Measurements from ENCODE around the gene DIPK2A.

The DIPK2A gene, protein sequence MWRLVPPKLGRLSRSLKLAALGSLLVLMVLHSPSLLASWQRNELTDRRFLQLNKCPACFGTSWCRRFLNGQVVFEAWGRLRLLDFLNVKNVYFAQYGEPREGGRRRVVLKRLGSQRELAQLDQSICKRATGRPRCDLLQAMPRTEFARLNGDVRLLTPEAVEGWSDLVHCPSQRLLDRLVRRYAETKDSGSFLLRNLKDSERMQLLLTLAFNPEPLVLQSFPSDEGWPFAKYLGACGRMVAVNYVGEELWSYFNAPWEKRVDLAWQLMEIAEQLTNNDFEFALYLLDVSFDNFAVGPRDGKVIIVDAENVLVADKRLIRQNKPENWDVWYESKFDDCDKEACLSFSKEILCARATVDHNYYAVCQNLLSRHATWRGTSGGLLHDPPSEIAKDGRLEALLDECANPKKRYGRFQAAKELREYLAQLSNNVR

DNA sequence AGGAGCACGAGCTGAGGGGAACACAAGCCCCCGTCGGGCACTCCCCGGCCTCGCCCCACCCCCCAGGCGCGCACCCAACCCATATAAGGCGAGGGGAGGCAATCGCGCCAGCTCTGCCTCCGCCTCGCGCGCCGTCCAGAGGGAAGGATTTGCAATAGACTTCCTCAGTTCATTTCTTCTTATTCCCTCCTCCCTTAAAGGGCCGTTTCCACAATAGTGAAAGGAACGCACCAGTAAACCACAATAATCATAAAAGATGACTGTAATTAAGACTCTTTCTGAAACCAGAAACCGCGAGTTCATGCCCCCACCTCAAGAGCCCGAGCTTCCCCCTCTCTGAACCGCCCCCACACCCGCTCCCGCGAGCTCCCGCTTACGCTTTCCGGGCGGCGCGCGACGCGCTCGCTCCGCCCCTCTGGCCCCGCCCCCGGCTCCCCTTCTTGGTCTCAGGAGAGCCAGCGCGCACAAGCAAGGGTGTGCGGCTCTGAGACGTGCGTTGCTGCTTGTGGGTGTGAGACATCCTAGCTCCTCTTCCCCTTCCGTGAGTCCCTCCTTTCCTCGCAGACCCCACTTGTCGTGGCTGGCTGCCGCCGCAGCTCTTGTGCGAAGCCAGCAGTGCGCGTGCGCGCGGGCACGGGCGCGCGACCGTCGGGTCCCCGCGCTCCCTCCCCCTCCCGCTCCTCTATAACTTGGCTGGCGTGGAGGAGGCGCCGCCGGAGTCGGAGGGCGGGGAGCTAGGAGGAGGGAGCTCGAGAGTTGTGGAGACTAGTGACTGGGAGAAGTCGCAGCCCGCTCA lies at the start of gene DIPK2A:
Gene DIPK2A (plus strand): TSS at position 465 of the 796 bp plus-strand sequence. CDS start 510 bp downstream, outside the sequence.
- peak within 1 kb of the TSS; percentile 92 for H3K4me3 Mint-ChIP-seq
- H3K27me3 Mint-ChIP-seq (ENCODE audit: low read depth) = peaks cover 27% of the 10 kb centered on the region
- H3K9me3 Mint-ChIP-seq = no peaks in the 10 kb centered on the region
- DNase-seq (ENCODE audit: low spot score) = peak; percentile 96
- H3K36me3 Mint-ChIP-seq (ENCODE audit: low read depth) = no peaks in the 10 kb centered on the region
- H3K27ac Mint-ChIP-seq = peak within 1 kb of the TSS; percentile 97
- H3K4me1 Mint-ChIP-seq (ENCODE audit: low read depth) = peaks cover 23% of the 10 kb centered on the region

DNA sequence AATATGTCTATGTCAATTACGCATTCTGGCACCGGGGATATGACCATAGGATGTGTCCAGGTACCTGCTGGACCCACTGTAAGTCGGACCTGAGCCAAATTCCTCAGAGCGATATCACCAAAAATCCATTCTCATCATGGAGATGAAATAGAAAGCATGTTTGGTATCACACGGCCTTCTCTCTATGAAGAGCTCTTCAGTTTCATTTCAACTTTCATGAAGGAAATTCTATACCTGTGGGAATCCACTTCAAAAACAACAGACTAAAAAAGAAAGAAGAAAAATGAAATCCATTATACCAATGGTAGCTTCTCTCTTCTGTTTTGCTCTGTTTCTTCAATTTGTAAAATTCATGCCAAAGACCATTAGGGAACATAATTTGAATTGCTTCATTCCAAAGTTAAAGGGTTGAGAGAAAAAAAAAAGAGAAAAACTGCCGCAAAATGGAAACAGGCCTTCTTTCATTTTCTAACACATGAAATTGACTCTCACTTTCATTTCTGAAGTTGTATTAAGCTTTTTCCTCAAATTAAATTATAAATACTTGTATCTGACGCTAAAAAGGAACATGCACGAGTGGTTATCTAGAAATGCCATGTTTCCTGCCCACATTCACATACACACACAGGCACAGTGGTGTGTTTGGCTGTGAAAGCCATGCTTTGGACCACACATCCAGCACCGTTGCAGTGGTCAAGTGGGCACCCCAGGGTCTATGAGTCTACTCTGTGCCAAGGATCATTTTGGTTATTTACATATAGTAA lies 46.9 kb upstream of the DIPK2A start:
- peak overlapping the region; percentile 17 for H3K4me3 Mint-ChIP-seq
- H3K27ac Mint-ChIP-seq = no peak overlapping the region
- no peaks in the 10 kb centered on the region for H3K9me3 Mint-ChIP-seq
- no peak for DNase-seq (ENCODE audit: low spot score)
- H3K4me1 Mint-ChIP-seq (ENCODE audit: low read depth) = peaks cover 2% of the 10 kb centered on the region
- H3K36me3 Mint-ChIP-seq (ENCODE audit: low read depth) = no peaks in the 10 kb centered on the region
- no peaks in the 10 kb centered on the region for H3K27me3 Mint-ChIP-seq (ENCODE audit: low read depth)

DNA sequence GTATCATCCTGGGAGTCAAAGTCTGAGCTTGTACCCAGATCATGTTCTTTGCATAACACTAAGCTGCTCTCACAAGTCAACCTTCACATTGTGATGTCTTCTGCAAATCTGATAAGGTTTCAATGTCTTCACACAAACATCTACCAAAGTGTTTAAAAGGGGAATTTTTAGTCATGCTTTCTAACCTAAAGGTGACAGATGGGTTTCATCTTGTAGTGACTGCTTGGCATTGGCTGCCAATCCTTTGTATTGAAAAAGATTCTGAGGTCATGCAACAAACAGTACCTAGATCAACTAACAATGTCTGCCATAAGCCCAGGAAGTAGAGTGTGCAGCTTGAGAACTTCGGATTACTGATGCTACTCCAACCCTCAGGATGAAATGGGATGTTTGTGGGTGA lies 43.6 kb upstream of the DIPK2A start:
- DNase-seq (ENCODE audit: low spot score) = no peak
- Mint-ChIP-seq H3K4me1 (ENCODE audit: low read depth) (peaks cover 2% of the 10 kb centered on the region), H3K27me3 (ENCODE audit: low read depth) (peaks cover 12% of the 10 kb centered on the region), H3K36me3 (ENCODE audit: low read depth) (no peaks in the 10 kb centered on the region), H3K27ac (no peak overlapping the region), H3K9me3 (no peaks in the 10 kb centered on the region), H3K4me3 (no peak overlapping the region)

DNA sequence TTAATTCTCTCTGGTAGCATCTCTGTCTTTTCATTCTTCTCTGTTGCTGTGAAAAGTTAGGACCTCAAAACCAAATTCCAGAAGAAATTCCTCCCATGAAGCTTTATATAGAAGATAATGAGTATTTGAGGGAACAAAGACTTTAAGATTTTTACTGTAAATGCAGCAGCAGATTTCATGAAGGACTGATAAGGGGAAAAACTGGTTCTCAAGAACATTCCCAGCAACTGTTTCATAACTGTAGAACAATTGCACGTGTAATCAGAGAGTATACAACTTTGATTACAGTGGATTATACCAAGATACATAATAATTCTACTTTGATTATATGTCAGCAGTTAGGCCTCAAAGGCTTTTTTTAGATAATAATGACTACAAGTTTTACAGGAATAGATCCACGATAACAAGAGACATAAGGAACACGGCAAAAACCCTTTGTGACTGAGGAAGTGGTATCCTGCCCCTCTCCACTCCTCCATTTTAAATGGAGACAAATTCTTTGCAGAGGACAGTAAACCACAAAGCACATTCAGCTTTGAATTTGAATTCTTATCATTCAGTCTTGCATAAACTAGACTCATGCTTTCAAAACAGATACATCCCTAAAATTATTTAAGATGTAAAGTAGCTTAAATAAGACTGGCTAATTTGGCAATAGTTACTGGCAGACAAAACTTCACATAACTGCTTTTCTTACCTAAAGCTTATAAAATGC lies 42.9 kb upstream of the DIPK2A start:
- Mint-ChIP-seq H3K4me1 (ENCODE audit: low read depth) (peaks cover 2% of the 10 kb centered on the region), H3K36me3 (ENCODE audit: low read depth) (no peaks in the 10 kb centered on the region), H3K27ac (no peak overlapping the region), H3K27me3 (ENCODE audit: low read depth) (peaks cover 15% of the 10 kb centered on the region), H3K4me3 (no peak overlapping the region), H3K9me3 (no peaks in the 10 kb centered on the region)
- DNase-seq (ENCODE audit: low spot score) = no peak

DNA sequence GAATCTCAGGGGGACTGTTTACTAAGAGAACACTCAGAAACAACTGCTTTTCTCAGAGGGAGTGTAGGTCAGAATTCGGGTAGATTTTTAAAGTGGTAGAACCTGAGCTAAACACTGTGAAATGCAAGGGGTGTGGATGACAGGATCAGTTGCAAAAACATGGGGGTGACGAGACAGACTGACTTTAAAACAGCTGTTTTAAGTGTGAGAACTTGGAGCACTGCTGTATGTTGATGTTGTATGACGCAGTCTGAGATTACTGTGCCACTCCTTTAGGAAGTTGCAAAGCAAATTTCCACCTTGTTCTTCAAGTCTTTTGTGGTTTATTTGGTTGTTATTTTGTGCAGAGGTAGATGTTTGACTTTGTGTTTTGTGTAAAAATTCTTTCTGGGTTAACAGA lies 36.8 kb upstream of the DIPK2A start:
- no peak for DNase-seq (ENCODE audit: low spot score)
- H3K27ac Mint-ChIP-seq = no peak overlapping the region
- no peaks in the 10 kb centered on the region for H3K9me3 Mint-ChIP-seq
- H3K27me3 Mint-ChIP-seq (ENCODE audit: low read depth) = peaks cover 26% of the 10 kb centered on the region
- no peaks in the 10 kb centered on the region for H3K36me3 Mint-ChIP-seq (ENCODE audit: low read depth)
- no peak overlapping the region for H3K4me3 Mint-ChIP-seq
- peaks cover 2% of the 10 kb centered on the region for H3K4me1 Mint-ChIP-seq (ENCODE audit: low read depth)

DNA sequence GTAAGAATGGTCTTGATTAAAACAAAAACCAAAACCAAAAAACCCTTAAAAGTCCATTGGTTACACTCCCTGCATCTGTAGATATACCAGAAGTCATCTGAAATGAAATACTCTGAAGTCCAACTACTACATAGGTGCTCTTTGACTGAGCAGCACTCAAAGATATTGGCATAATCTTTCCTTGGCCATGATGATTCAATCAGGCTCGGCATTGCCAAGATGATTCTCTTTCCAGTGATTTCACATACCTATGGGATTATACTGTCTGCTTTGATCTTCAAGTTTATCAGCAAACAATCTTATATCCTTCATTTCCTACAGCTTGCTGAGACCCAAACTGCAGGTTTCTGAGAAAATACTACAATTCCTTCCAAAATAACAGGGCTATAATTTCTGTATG lies 35.9 kb upstream of the DIPK2A start:
- Mint-ChIP-seq H3K4me1 (ENCODE audit: low read depth) (peaks cover 2% of the 10 kb centered on the region), H3K36me3 (ENCODE audit: low read depth) (no peaks in the 10 kb centered on the region), H3K27me3 (ENCODE audit: low read depth) (peaks cover 31% of the 10 kb centered on the region), H3K4me3 (no peak overlapping the region), H3K9me3 (no peaks in the 10 kb centered on the region), H3K27ac (no peak overlapping the region)
- DNase-seq (ENCODE audit: low spot score) = no peak

DNA sequence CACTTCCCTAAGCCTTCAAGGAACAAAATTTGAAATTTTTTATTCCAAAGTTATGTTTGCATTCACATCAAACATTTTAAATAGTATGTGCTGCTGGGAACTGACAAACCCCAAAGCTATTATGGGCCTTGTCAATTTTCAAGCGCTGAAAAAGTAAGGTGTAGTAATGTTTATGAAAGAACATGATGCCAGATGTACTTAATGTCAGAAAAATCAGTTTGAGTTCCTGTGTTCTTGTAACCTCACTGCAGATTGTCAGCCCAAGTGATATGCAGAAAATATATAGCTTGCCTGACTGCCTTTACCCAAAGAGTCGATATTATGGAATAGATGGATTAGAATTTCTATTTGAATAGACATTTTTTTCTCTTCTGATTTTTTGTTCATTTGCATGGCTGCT lies 20.8 kb upstream of the DIPK2A start:
- no peak for DNase-seq (ENCODE audit: low spot score)
- H3K27ac Mint-ChIP-seq = no peak overlapping the region
- no peaks in the 10 kb centered on the region for H3K9me3 Mint-ChIP-seq
- H3K4me1 Mint-ChIP-seq (ENCODE audit: low read depth) = peaks cover 3% of the 10 kb centered on the region
- H3K36me3 Mint-ChIP-seq (ENCODE audit: low read depth) = no peaks in the 10 kb centered on the region
- peaks cover 30% of the 10 kb centered on the region for H3K27me3 Mint-ChIP-seq (ENCODE audit: low read depth)
- no peak overlapping the region for H3K4me3 Mint-ChIP-seq

DNA sequence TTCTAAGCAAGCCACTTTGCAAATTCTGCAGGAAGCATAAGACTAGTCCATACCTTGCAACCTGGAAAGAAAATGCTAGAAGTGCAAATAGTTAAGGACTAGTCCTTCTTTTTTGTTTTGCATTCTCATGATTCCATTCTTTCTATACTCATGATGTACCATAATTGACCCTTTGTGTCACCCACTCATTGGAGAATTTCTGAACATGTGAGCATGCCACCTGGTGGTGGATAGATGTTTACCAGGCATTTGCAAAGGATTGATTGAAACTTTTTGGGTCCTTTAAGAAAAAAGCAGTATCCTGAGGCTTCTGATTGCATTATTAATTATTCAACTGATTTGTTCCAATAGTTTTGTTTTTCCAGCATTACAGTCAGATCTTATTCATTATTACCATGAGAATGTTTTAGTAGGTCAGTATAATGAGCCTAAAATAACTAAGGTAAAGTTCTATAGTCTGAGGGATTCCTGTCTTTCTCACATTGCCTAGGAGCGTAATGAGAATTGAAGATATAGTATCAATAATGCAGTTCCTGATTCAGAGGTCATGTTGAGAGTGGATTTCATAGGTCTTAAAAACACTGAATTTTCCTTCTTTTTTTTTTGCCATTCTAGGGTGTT lies 20.2 kb upstream of the DIPK2A start:
- peaks cover 8% of the 10 kb centered on the region for H3K4me1 Mint-ChIP-seq (ENCODE audit: low read depth)
- H3K9me3 Mint-ChIP-seq = no peaks in the 10 kb centered on the region
- peaks cover 35% of the 10 kb centered on the region for H3K27me3 Mint-ChIP-seq (ENCODE audit: low read depth)
- DNase-seq (ENCODE audit: low spot score) = peak; percentile 10
- no peak overlapping the region for H3K27ac Mint-ChIP-seq
- H3K4me3 Mint-ChIP-seq = no peak overlapping the region
- no peaks in the 10 kb centered on the region for H3K36me3 Mint-ChIP-seq (ENCODE audit: low read depth)

DNA sequence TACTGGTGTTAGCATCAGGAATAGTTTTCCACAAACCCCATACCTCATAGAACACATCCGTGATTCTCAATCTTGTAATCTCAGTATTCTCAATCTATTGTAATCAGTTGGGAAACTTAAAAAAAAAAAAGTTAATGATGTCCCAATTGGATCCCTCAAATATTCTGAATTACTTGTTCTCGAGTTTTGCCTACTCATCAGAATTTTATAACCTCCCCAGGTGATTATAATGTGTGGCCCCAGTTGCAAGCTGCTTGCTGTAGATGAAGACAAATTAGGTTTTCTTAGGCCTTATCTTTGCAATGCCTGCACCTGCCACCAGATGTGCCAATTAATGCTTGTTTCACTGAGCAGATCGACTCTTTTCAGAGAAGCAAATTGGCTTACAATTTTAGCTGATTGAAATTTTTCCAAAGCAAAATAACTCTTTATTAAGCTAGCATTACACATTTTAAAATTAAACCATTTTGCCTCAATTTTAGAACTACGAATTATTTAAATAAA lies 19.0 kb upstream of the DIPK2A start:
- no peak overlapping the region for H3K4me3 Mint-ChIP-seq
- no peaks in the 10 kb centered on the region for H3K9me3 Mint-ChIP-seq
- H3K36me3 Mint-ChIP-seq (ENCODE audit: low read depth) = no peaks in the 10 kb centered on the region
- H3K4me1 Mint-ChIP-seq (ENCODE audit: low read depth) = peaks cover 15% of the 10 kb centered on the region
- no peak for DNase-seq (ENCODE audit: low spot score)
- H3K27me3 Mint-ChIP-seq (ENCODE audit: low read depth) = peaks cover 34% of the 10 kb centered on the region
- H3K27ac Mint-ChIP-seq = no peak overlapping the region

DNA sequence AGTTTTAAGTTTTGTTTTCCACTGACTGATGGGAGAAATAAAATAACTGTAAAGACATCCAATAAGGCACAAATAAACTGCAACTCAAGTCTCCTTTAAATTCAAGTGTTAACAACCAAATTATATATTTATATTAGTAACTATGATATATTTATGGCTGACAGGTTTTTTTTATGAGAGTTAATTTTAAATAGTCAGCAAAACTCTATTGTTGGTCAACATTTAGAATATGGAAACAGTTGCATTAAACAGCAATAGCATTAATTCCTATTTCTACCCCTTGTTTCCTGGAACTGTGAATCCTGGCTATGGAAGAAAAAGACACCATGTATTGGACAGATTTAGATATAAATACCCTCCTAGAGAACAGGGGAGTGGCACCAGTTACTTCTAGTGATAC lies 16.5 kb upstream of the DIPK2A start:
- H3K4me1 Mint-ChIP-seq (ENCODE audit: low read depth) = peaks cover 15% of the 10 kb centered on the region
- no peaks in the 10 kb centered on the region for H3K36me3 Mint-ChIP-seq (ENCODE audit: low read depth)
- H3K9me3 Mint-ChIP-seq = peaks cover 8% of the 10 kb centered on the region
- no peak overlapping the region for H3K4me3 Mint-ChIP-seq
- DNase-seq (ENCODE audit: low spot score) = no peak
- peaks cover 36% of the 10 kb centered on the region for H3K27me3 Mint-ChIP-seq (ENCODE audit: low read depth)
- H3K27ac Mint-ChIP-seq = no peak overlapping the region

DNA sequence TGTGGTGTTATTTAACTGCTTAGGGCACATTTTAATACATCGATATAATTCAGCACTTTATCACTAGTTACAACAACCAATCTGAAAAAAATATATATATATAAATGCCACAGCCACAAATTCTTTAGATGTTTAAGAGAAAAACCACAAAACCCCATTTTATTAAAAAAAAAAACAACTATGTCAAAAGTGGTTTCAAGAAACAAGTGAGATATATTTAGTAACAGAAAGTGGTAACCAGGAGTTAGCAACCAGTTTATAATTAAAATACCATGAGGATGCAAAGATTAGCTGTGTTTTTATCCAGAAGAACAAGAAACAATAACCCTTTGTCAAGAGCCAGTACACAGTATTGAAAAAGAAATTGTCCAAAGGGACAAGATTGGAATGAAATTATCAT lies 14.8 kb upstream of the DIPK2A start:
- H3K4me3 Mint-ChIP-seq = no peak overlapping the region
- peaks cover 8% of the 10 kb centered on the region for H3K9me3 Mint-ChIP-seq
- no peaks in the 10 kb centered on the region for H3K36me3 Mint-ChIP-seq (ENCODE audit: low read depth)
- no peak overlapping the region for H3K27ac Mint-ChIP-seq
- peaks cover 15% of the 10 kb centered on the region for H3K4me1 Mint-ChIP-seq (ENCODE audit: low read depth)
- DNase-seq (ENCODE audit: low spot score) = no peak
- peaks cover 33% of the 10 kb centered on the region for H3K27me3 Mint-ChIP-seq (ENCODE audit: low read depth)

DNA sequence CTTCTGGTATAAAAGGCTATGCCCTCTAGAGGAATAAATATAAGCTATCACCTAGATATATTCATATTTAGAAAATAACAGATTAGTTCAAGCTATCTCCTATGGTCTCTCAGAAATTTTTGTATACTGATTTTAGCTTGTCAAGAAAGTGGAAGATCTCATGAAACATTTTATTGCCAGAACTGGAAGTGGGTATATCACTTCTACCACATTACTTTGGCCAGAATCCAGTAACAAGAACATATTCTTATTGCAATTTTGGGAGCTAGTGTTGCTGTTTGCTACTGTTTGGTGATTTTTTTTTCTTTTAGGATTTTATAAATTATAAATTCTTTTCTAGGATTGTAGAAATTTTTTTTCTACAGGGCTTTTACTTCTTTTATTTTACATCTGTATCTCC lies 14.2 kb upstream of the DIPK2A start:
- Mint-ChIP-seq H3K9me3 (peaks cover 8% of the 10 kb centered on the region), H3K4me3 (no peak overlapping the region), H3K27me3 (ENCODE audit: low read depth) (peaks cover 33% of the 10 kb centered on the region), H3K27ac (no peak overlapping the region), H3K36me3 (ENCODE audit: low read depth) (no peaks in the 10 kb centered on the region), H3K4me1 (ENCODE audit: low read depth) (peaks cover 15% of the 10 kb centered on the region)
- no peak for DNase-seq (ENCODE audit: low spot score)

DNA sequence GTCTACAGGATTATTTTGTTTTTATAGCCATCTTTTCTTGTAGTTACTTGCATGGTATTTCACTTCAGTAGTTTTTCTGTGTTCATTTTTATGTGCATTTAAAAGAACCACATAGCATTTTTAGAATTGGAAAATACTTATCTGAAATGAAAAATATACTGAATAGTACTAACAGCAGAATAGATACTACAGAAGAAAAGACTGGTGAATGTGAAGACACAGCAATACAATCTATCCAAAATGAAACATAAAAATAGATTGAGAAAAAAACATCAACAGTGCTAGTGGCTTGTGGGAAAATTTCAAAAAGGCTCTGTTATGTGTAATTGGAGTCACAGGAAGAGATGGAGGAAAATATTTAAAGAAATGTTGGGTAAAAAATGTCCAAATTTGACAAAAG lies 12.7 kb upstream of the DIPK2A start:
- H3K4me3 Mint-ChIP-seq = no peak overlapping the region

More for the DNA sequence above, 12.7 kb upstream of the DIPK2A start:
- Mint-ChIP-seq H3K27me3 (ENCODE audit: low read depth) (peaks cover 43% of the 10 kb centered on the region), H3K9me3 (peaks cover 8% of the 10 kb centered on the region), H3K36me3 (ENCODE audit: low read depth) (no peaks in the 10 kb centered on the region), H3K4me1 (ENCODE audit: low read depth) (peaks cover 15% of the 10 kb centered on the region), H3K27ac (no peak overlapping the region)
- DNase-seq (ENCODE audit: low spot score) = no peak

Measured in T-helper 2 cell treated with Interferon-gamma antibody and Interleukin-4, amounts not matched to agents 5 μg/mL and 100 μg/mL, for 36 hours (primary cell).